Sigmoid colon (tissue), 7 donors: Measurements from ENCODE around the gene CNOT4. TPM values are rescaled to one million over a fixed set of nuclear protein-coding genes. Genes with fewer than 3 reads are reported as not detected.
"Not testable (repeated sequence)": the region's sequence is repeated elsewhere in the genome, so short reads cannot be mapped to it uniquely, and the experiment has no call there.

Source experiments
- DNase-seq: peaks from one replicate; pipeline ENCODE4 v3.0.0-alpha.2; 2019
- H3K27ac ChIP-seq, 4 donors: fragments of 200-600 bp; sonication (generic); one replicate each; pipeline ENCODE4 v1.5.1; 2016 to 2019; ENCODE audit warnings: mild to moderate bottlenecking in 1 of 4
- H3K27me3 ChIP-seq, 3 donors: fragments of 200-600 bp; sonication (generic); one replicate each; pipeline ENCODE4 v1.5.1; 2019; ENCODE audit warnings: mild to moderate bottlenecking in 1 of 3
- H3K36me3 ChIP-seq, 4 donors: fragments of 200-600 bp; sonication (generic); one replicate each; pipeline ENCODE4 v1.5.1; 2016 to 2019
- H3K4me1 ChIP-seq, 4 donors: fragments of 200-600 bp; sonication (generic); one replicate each; pipeline ENCODE4 v1.5.1; 2017 to 2019
- H3K4me3 ChIP-seq, 4 donors: fragments of 200-600 bp; sonication (generic); one replicate each; pipeline ENCODE4 v1.5.1; 2017 to 2019; ENCODE audit warnings: mild to moderate bottlenecking in 2 of 4, moderate library complexity in 1 of 4
- H3K9me3 ChIP-seq, 4 donors: fragments of 200-600 bp in 3 of 4; sonication (generic) in 3 of 4; one replicate each; pipeline versions ENCODE4 v1.5.1 to v1.6.1; 2013 to 2019
- EP300 ChIP-seq, 4 donors: sonication (generic); formaldehyde crosslinking; IDR thresholded peaks; one replicate each; pipeline ENCODE4 v1.6.1; 2017; ENCODE audit warnings: antibody characterized with exemption in 4 of 4
- POLR2A ChIP-seq, 2 donors: fragments of 450-650 bp; IDR thresholded peaks; one replicate each; pipeline ENCODE4 v1.6.1; 2016; ENCODE audit warnings: antibody characterized with exemption in 2 of 2, mild to moderate bottlenecking in 2 of 2, moderate library complexity in 2 of 2
- POLR2AphosphoS5 ChIP-seq, 4 donors: sonication (generic); formaldehyde crosslinking; IDR thresholded peaks; one replicate each; pipeline ENCODE4 v1.6.1; 2017; ENCODE audit warnings: antibody characterized with exemption in 4 of 4
- whole genome bisulfite sequencing, 2 donors: extraction: QIAGEN DNeasy Blood & Tissue Kit; methylation state at CpG; one replicate each; pipeline ENCODE4 v1.1.7; 2013; 5-methylcytosine and 5-hydroxymethylcytosine counted together
- intact Hi-C: fragments of 100-400 bp; cut with DNase I; formaldehyde crosslinking; loops from one replicate; pipeline ENCODE4 v1.15.1; 2023
- polyA plus RNA-seq, 3 donors: library from polyadenylated mRNA; stranded (reverse); fragments of 200-250 nt; gene quantifications; one replicate each; pipeline ENCODE4 v1.2.3, GENCODE V29; 2013
- total RNA-seq, 4 donors: library from RNA; depleted of rRNA; stranded (reverse); fragments of >200 nt; gene quantifications; one replicate each; pipeline ENCODE4 v1.1.0, GENCODE V29; 2016
- TF ChIP-seq, protein P1 (sequence below), 4 experiments: fragments of 450-650 bp in 3 of 4; fragments of 200-600 bp in 1 of 4; IDR thresholded peaks; one replicate each; pipeline ENCODE4 v1.5.1; 2016 to 2019; ENCODE audit warnings: antibody characterized with exemption in 4 of 4, mild to moderate bottlenecking in 3 of 4, moderate library complexity in 2 of 4
- donor health status: healthy with polysubstance abuse.
- donor health status: Bipolar disorder and iron deficiency.
- donor health status: healthy.

Gene CNOT4
- total and polyA plus RNA-seq, 7 donors: 4.2 to 31.6 (median 23.5) TPM

GRCh38 chr7:135352285-135352684, 157.6 kb downstream of the CNOT4 start:
- no peaks in the 10 kb centered on the region for H3K36me3 ChIP-seq
- H3K4me3 ChIP-seq: no peak overlapping the region
- H3K27me3 ChIP-seq: no peaks in the 10 kb centered on the region
- H3K9me3 ChIP-seq: no peaks in the 10 kb centered on the region
- intact Hi-C loops: no loop called here
- WGBS, 2 donors: 92% methylated on average over 5 of the region's 5 CpGs
- TF ChIP-seq, protein P1, sequence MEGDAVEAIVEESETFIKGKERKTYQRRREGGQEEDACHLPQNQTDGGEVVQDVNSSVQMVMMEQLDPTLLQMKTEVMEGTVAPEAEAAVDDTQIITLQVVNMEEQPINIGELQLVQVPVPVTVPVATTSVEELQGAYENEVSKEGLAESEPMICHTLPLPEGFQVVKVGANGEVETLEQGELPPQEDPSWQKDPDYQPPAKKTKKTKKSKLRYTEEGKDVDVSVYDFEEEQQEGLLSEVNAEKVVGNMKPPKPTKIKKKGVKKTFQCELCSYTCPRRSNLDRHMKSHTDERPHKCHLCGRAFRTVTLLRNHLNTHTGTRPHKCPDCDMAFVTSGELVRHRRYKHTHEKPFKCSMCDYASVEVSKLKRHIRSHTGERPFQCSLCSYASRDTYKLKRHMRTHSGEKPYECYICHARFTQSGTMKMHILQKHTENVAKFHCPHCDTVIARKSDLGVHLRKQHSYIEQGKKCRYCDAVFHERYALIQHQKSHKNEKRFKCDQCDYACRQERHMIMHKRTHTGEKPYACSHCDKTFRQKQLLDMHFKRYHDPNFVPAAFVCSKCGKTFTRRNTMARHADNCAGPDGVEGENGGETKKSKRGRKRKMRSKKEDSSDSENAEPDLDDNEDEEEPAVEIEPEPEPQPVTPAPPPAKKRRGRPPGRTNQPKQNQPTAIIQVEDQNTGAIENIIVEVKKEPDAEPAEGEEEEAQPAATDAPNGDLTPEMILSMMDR (IDR thresholded peaks at IDR 0.05): no peak
- TF ChIP-seq EP300 (IDR thresholded peaks at IDR 0.05) (no peak), POLR2AphosphoS5 (IDR thresholded peaks at IDR 0.05) (no peak), POLR2A (IDR thresholded peaks at IDR 0.05) (no peak)
- H3K27ac ChIP-seq: no peak overlapping the region
- no peaks in the 10 kb centered on the region for H3K4me1 ChIP-seq
- no peak for DNase-seq

GRCh38 chr7:135351070-135351469, 158.8 kb downstream of the CNOT4 start:
- H3K9me3 ChIP-seq, H3K27ac ChIP-seq, DNase-seq, H3K36me3 ChIP-seq, H3K27me3 ChIP-seq, intact Hi-C loops, H3K4me3 ChIP-seq, H3K4me1 ChIP-seq: not testable (repeated sequence)
- 89 to 94% methylated on average over 9 of the region's 9 CpGs for WGBS, 2 donors

- Histone ChIP-seq H3K4me1 (no peaks in the 10 kb centered on the region), H3K27me3 (no peaks in the 10 kb centered on the region), H3K36me3 (no peaks in the 10 kb centered on the region), H3K27ac (no peak overlapping the region), H3K4me3 (no peak overlapping the region), H3K9me3 (no peaks in the 10 kb centered on the region)
- intact Hi-C loops: no loop called here
- WGBS, 2 donors: 87 to 91% methylated on average over 1 of the region's 1 CpG
- DNase-seq: no peak
- TF ChIP-seq, protein P1 (IDR thresholded peaks at IDR 0.05): no peak
- TF ChIP-seq EP300 (IDR thresholded peaks at IDR 0.05) (no peak), POLR2AphosphoS5 (IDR thresholded peaks at IDR 0.05) (no peak), POLR2A (IDR thresholded peaks at IDR 0.05) (no peak)
Observed at GRCh38 chr7:135349746-135350145, 160.2 kb downstream of the CNOT4 start.

- Histone ChIP-seq H3K36me3 (no peaks in the 10 kb centered on the region), H3K9me3 (no peaks in the 10 kb centered on the region), H3K27ac (no peak overlapping the region), H3K27me3 (no peaks in the 10 kb centered on the region), H3K4me1 (no peaks in the 10 kb centered on the region), H3K4me3 (no peak overlapping the region)
- TF ChIP-seq POLR2AphosphoS5 (IDR thresholded peaks at IDR 0.05) (no peak), POLR2A (IDR thresholded peaks at IDR 0.05) (no peak), EP300 (IDR thresholded peaks at IDR 0.05) (no peak)
- TF ChIP-seq, protein P1 (IDR thresholded peaks at IDR 0.05): no peak
- DNase-seq: no peak
- intact Hi-C loops: no loop called here
Observed at GRCh38 chr7:135348493-135348892, 161.4 kb downstream of the CNOT4 start.

- H3K27me3 ChIP-seq: no peaks in the 10 kb centered on the region
- WGBS, 2 donors: 81 to 82% methylated on average over 2 of the region's 2 CpGs
- no peaks in the 10 kb centered on the region for H3K4me1 ChIP-seq
- DNase-seq: no peak
- intact Hi-C loops: no loop called here
- H3K4me3 ChIP-seq: no peak overlapping the region
- no peaks in the 10 kb centered on the region for H3K9me3 ChIP-seq
- no peaks in the 10 kb centered on the region for H3K36me3 ChIP-seq
- TF ChIP-seq, protein P1 (IDR thresholded peaks at IDR 0.05): no peak
- TF ChIP-seq POLR2AphosphoS5 (IDR thresholded peaks at IDR 0.05) (no peak), POLR2A (IDR thresholded peaks at IDR 0.05) (no peak), EP300 (IDR thresholded peaks at IDR 0.05) (no peak)
- no peak overlapping the region for H3K27ac ChIP-seq
Observed at GRCh38 chr7:135343361-135343760, 166.5 kb downstream of the CNOT4 start.
